GM15510 (cell line): ENCODE measurements around the gene MACROD2.

ENCODE experiments used
- POLR2A ChIP-seq: IDR thresholded peaks from 3 replicates; pipeline ENCODE4 v1.6.1; 2011; ENCODE audit warnings: borderline replicate concordance; ENCODE audit not compliant: insufficient read length; ENCODE audit errors: extremely low read depth

The MACROD2 gene

GRCh38 chr20:16027686-16028085, 2032.4 kb downstream of the MACROD2 start:
- no peak for TF ChIP-seq POLR2A

GRCh38 chr20:16028923-16029322, 2033.6 kb downstream of the MACROD2 start:
- no peak for TF ChIP-seq POLR2A

- no peak for TF ChIP-seq POLR2A
Measured at GRCh38 chr20:16030253-16030652, 2034.9 kb downstream of the MACROD2 start.

- no peak for TF ChIP-seq POLR2A
Measured at GRCh38 chr20:16035576-16035975, 2040.3 kb downstream of the MACROD2 start.

GRCh38 chr20:16036331-16036730, 2041.0 kb downstream of the MACROD2 start:
- no peak for TF ChIP-seq POLR2A

GRCh38 chr20:16040742-16041141, 2045.4 kb downstream of the MACROD2 start:
- no peak for TF ChIP-seq POLR2A

- no peak for TF ChIP-seq POLR2A
Measured at GRCh38 chr20:16042731-16043130, 2047.4 kb downstream of the MACROD2 start.

GRCh38 chr20:16043931-16044330, 2048.6 kb downstream of the MACROD2 start:
- TF ChIP-seq POLR2A: no peak

- no peak for TF ChIP-seq POLR2A
Measured at GRCh38 chr20:16048876-16049275, 2053.6 kb downstream of the MACROD2 start.

GRCh38 chr20:16049529-16050093, 2054.3 kb downstream of the MACROD2 start:
- no peak for TF ChIP-seq POLR2A

- TF ChIP-seq POLR2A: no peak
Measured at GRCh38 chr20:16050366-16050765, 2055.1 kb downstream of the MACROD2 start.

GRCh38 chr20:16051968-16052367, 2056.7 kb downstream of the MACROD2 start:
- no peak for TF ChIP-seq POLR2A

- TF ChIP-seq POLR2A: no peak
Measured at GRCh38 chr20:16052456-16052855, 2057.1 kb downstream of the MACROD2 start.

- no peak for TF ChIP-seq POLR2A
Measured at GRCh38 chr20:16054985-16055384, 2059.7 kb downstream of the MACROD2 start.

GRCh38 chr20:16057651-16058050, 2062.3 kb downstream of the MACROD2 start:
- no peak for TF ChIP-seq POLR2A

- no peak for TF ChIP-seq POLR2A
Measured at GRCh38 chr20:16058268-16058667, 2063.0 kb downstream of the MACROD2 start.

GRCh38 chr20:16059841-16060240, 2064.5 kb downstream of the MACROD2 start:
- no peak for TF ChIP-seq POLR2A
